K562 (cell line): ENCODE data around the gene BAZ2A. TPM values are rescaled to one million over a fixed set of nuclear protein-coding genes. Genes with fewer than 3 reads are reported as not detected.

Experiments used
- ATAC-seq: fragments of 200-7000 bp; cut with Tn5 transposase; 3 replicates; pipeline ENCODE4 v1.9.1; 2020; ENCODE audit warnings: moderate library complexity
- BruUV-seq: library from RNA; stranded (reverse); fragments of 400-500 nt; replicated peaks from 2 replicates; lab custom pipeline; 2021; lab: Mats Ljungman, UMichigan
- CTCF ChIA-PET: fragments of 300-600 bp; formaldehyde crosslinking; extraction: SDS; loops from one replicate; lab custom pipeline; 2021; ENCODE audit warnings: low intra/inter-chr PET ratio; lab: Yijun Ruan, JAX
- POLR2A ChIA-PET: fragments of 300-600, 350-650 bp; sonication (Branson Sonifier 250); formaldehyde crosslinking; extraction: SDS; loops from one replicate; lab custom pipeline; 2021; ENCODE audit warnings: antibody characterized with exemption, inconsistent platforms; lab: Yijun Ruan, JAX
- DNase-seq, 4 experiments: peaks; one replicate each; pipeline versions ENCODE4 v3.0.0 to v3.0.0-alpha.2; 2011 to 2018; ENCODE audit warnings: low spot score in 3 of 4, mixed read lengths in 3 of 4; ENCODE audit errors: extremely low read depth in 1 of 4
- FAIRE-seq: peaks from 2 replicates; lab custom pipeline; 2011; peaks lifted over from hg19 to GRCh38; lab: Jason Lieb, UNC
- H2AFZ ChIP-seq: 2 replicates; pipeline ENCODE4 v1.6.0; 2011; ENCODE audit warnings: low read depth, low read length, control low read depth, inconsistent platforms
- H3K27ac ChIP-seq: fragments of 200-600 bp; 3 replicates; pipeline ENCODE4 v1.8.0; 2011; ENCODE audit warnings: low read depth, mild to moderate bottlenecking, control low read depth, inconsistent platforms, low read length, moderate library complexity, mixed read lengths; ENCODE audit errors: extremely low read depth
- H3K27me3 ChIP-seq, 2 experiments: fragments of 300-600 bp in 1 of 2; 2 replicates in 1 of 2; 3 replicates in 1 of 2; pipeline versions ENCODE4 v1.6.0 to v1.8.0; 2011; ENCODE audit warnings: inconsistent platforms in 2 of 2, low read length in 2 of 2, mild to moderate bottlenecking in 1 of 2, mixed read lengths in 1 of 2, moderate library complexity in 1 of 2; ENCODE audit not compliant: control insufficient read depth in 2 of 2, insufficient read depth in 2 of 2
- H3K36me3 ChIP-seq: fragments of 300-600 bp; 3 replicates; pipeline ENCODE4 v1.8.0; 2011; ENCODE audit warnings: mild to moderate bottlenecking, low read length, inconsistent platforms; ENCODE audit not compliant: control insufficient read depth, insufficient read depth
- H3K4me1 ChIP-seq, 2 experiments: fragments of 200-600 bp in 1 of 2; replicated peaks in 1 of 2; 2 replicates in 1 of 2; 3 replicates in 1 of 2; pipeline versions ENCODE4 v1.5.1 to v1.8.0; 2011; ENCODE audit warnings: inconsistent platforms in 2 of 2, low read length in 2 of 2, mild to moderate bottlenecking in 1 of 2, mixed read lengths in 1 of 2, moderate library complexity in 1 of 2; ENCODE audit not compliant: control insufficient read depth in 2 of 2, insufficient read depth in 2 of 2
- H3K4me2 ChIP-seq: 2 replicates; pipeline ENCODE4 v1.6.1; 2011; ENCODE audit warnings: low read length, control low read depth, inconsistent platforms, mixed read lengths; ENCODE audit not compliant: insufficient read depth
- H3K4me3 ChIP-seq: fragments of 200-600 bp; sonication (generic), shearing (Covaris generic); 2 replicates; pipeline ENCODE4 v1.5.1; 2016; ENCODE audit warnings: control low read depth, inconsistent platforms
- H3K79me2 ChIP-seq: fragments of 200-600 bp; 3 replicates; pipeline ENCODE4 v1.8.0; 2011; ENCODE audit warnings: low read length, inconsistent platforms; ENCODE audit not compliant: control insufficient read depth, insufficient read depth
- H3K9ac ChIP-seq, 2 experiments: 2 replicates each; pipeline versions ENCODE4 v1.6.0 to v1.6.1; 2011; ENCODE audit warnings: low read depth in 2 of 2, low read length in 2 of 2, control low read depth in 1 of 2, inconsistent platforms in 1 of 2, mild to moderate bottlenecking in 1 of 2, mixed read lengths in 1 of 2; ENCODE audit not compliant: insufficient read depth in 1 of 2
- H3K9me1 ChIP-seq: one replicate; pipeline ENCODE4 v1.6.0; 2011; ENCODE audit warnings: inconsistent platforms, mild to moderate bottlenecking, low read length, moderate library complexity; ENCODE audit not compliant: control insufficient read depth, insufficient read depth
- H3K9me3 ChIP-seq: replicated peaks from 2 replicates; pipeline ENCODE4 v1.5.1; 2011; ENCODE audit warnings: low read depth, low read length, inconsistent platforms; ENCODE audit not compliant: control insufficient read depth, insufficient read depth
- H4K20me1 ChIP-seq: replicated peaks from 2 replicates; pipeline ENCODE4 v1.6.1; 2011; ENCODE audit warnings: low read length, inconsistent platforms, mixed read lengths; ENCODE audit not compliant: control insufficient read depth, insufficient read depth
- CREBBP ChIP-seq: IDR thresholded peaks from one replicate; pipeline ENCODE4 v1.6.1; 2012; ENCODE audit warnings: low read depth, mild to moderate bottlenecking, control low read depth, inconsistent platforms, low read length
- GABPA ChIP-seq: fragments of 200-800 bp; sonication (Bioruptor generic); conservative IDR thresholded peaks from 2 replicates; pipeline ENCODE4 v1.6.1; 2016; ENCODE audit warnings: low read depth, missing genetic modification characterization, missing compliant biosample characterization
- HEY1 ChIP-seq: fragments of 250-450 bp; sonication (Bioruptor Pico); IDR thresholded peaks from 2 replicates; pipeline ENCODE4 v1.5.0; 2020; ENCODE audit warnings: mild to moderate bottlenecking, moderate library complexity, borderline replicate concordance
- WGBS: fragments of 100-300 bp; shearing (Covaris generic); methylation state at CpG from one replicate; pipeline ENCODE4 v1.1.6; 2016; ENCODE audit warnings: low coverage, mixed read lengths; ENCODE audit not compliant: insufficient coverage; ENCODE audit errors: missing lambda C conversion rate; 5-methylcytosine and 5-hydroxymethylcytosine counted together
- in situ Hi-C: fragments of 300-500 bp; cut with MboI; formaldehyde crosslinking; loops from 4 replicates; pipeline ENCODE4 v1.15.0; 2018; ENCODE audit warnings: inconsistent platforms, mixed read lengths
- intact Hi-C: fragments of 100-400 bp; cut with micrococcal nuclease; formaldehyde crosslinking; loops from 2 replicates; pipeline ENCODE4 v1.14.2; 2022
- polyA plus RNA-seq, 8 experiments: library from polyadenylated mRNA; depleted of rRNA in 4 of 8; stranded (reverse) in 5 of 8; unstranded in 3 of 8; fragments of >200 nt; fragmentation: Nextera tagmentation in 2 of 8; fragmentation: Illumina TruSeq in 1 of 8; extraction: Ambion mirVana in 2 of 8; extraction: Trizol in 1 of 8; gene quantifications; 2 replicates each; pipeline versions ENCODE4 v1.2.1 to v1.2.3, GENCODE V29; 2011 to 2014; ENCODE audit warnings: inconsistent platforms in 1 of 8, missing spikeins in 1 of 8
- total RNA-seq, 7 experiments: library from RNA; depleted of rRNA in 6 of 7; stranded (reverse); fragments of >200 nt in 6 of 7; fragmentation: Illumina TruSeq in 2 of 7; extraction: Trizol in 2 of 7; gene quantifications; 2 replicates each; pipeline versions ENCODE4 v1.2.1 to v1.2.3, GENCODE V29; 2011 to 2021; ENCODE audit warnings: low replicate concordance in 1 of 7
- TF ChIP-seq, protein P1 (sequence below): sonication (generic); formaldehyde crosslinking; IDR thresholded peaks from 2 replicates; pipeline ENCODE4 v1.4.0; 2020; ENCODE audit warnings: mild to moderate bottlenecking, missing genetic modification reagents
- TF ChIP-seq, protein P2 (sequence below): sonication (generic); IDR thresholded peaks from 2 replicates; pipeline ENCODE4 v1.6.1; 2016
- TF ChIP-seq, protein P3 (sequence below): fragments of 450-650 bp; IDR thresholded peaks from 2 replicates; pipeline ENCODE4 v1.6.1; 2014; ENCODE audit warnings: low read depth, mild to moderate bottlenecking, moderate library complexity, borderline replicate concordance
- TF ChIP-seq, protein P4 (sequence below): sonication (generic); formaldehyde crosslinking; IDR thresholded peaks from 2 replicates; pipeline ENCODE4 v1.8.0; 2023; ENCODE audit warnings: missing genetic modification reagents, mild to moderate bottlenecking, borderline replicate concordance

BAZ2A gene
- total and polyA plus RNA-seq, 9 of the 15 experiments (the other 6 are each of a cell fraction or from before 2014, with no cell fraction given): 4.5 to 86.4 (median 26.2) TPM

DNA sequence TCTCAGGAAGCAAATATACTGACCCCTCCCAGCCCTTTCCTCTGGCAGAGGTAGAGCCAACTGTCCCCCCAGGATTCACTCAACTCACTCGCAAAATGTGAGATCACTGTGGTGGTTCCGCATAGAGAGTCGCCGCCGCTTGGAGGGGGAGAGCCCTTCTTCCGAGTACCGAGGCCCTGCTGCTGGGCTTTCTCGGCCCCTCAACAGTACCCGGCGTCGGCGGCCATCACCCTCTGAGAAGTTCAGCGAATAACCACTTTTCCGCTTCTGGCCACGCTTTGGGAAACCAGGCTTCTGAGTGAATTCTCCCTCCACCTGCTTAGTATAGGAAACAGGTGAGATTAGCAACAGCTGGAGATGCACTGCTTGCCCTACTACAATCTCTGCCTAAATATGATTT, 31.1 kb downstream of the BAZ2A start:
- peaks cover 5% of the 10 kb centered on the region; the same call in 1 of the 2 replicates for H4K20me1 ChIP-seq
- H3K36me3 ChIP-seq: peaks cover 82% of the 10 kb centered on the region
- no peak overlapping the region for H3K4me2 ChIP-seq
- DNase-seq (no peak), FAIRE-seq (no peak), ATAC-seq (no peak)
- no peak overlapping the region for H2AFZ ChIP-seq
- BruUV-seq: no TSS peak
- no peaks in the 10 kb centered on the region for H3K27me3 ChIP-seq
- H3K4me1 ChIP-seq: no peaks in the 10 kb centered on the region; a peak in 1 of 5 replicates
- H3K27ac ChIP-seq: no peak overlapping the region
- no peak overlapping the region for H3K9ac ChIP-seq
- ChIA-PET CTCF (no interaction called here), POLR2A (no interaction called here)
- no peaks in the 10 kb centered on the region for H3K79me2 ChIP-seq
- WGBS: 93% methylated on average over 15 of the region's 15 CpGs
- H3K9me1 ChIP-seq: no peaks in the 10 kb centered on the region
- H3K9me3 ChIP-seq: no peaks in the 10 kb centered on the region
- in situ Hi-C loops: no loop called here
- intact Hi-C loops: no loop called here
- TF ChIP-seq, protein P1, sequence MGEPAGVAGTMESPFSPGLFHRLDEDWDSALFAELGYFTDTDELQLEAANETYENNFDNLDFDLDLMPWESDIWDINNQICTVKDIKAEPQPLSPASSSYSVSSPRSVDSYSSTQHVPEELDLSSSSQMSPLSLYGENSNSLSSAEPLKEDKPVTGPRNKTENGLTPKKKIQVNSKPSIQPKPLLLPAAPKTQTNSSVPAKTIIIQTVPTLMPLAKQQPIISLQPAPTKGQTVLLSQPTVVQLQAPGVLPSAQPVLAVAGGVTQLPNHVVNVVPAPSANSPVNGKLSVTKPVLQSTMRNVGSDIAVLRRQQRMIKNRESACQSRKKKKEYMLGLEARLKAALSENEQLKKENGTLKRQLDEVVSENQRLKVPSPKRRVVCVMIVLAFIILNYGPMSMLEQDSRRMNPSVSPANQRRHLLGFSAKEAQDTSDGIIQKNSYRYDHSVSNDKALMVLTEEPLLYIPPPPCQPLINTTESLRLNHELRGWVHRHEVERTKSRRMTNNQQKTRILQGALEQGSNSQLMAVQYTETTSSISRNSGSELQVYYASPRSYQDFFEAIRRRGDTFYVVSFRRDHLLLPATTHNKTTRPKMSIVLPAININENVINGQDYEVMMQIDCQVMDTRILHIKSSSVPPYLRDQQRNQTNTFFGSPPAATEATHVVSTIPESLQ (CRISPR knock-in tag): no peak
- TF ChIP-seq, protein P2, sequence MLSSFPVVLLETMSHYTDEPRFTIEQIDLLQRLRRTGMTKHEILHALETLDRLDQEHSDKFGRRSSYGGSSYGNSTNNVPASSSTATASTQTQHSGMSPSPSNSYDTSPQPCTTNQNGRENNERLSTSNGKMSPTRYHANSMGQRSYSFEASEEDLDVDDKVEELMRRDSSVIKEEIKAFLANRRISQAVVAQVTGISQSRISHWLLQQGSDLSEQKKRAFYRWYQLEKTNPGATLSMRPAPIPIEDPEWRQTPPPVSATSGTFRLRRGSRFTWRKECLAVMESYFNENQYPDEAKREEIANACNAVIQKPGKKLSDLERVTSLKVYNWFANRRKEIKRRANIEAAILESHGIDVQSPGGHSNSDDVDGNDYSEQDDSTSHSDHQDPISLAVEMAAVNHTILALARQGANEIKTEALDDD: no peak
- TF ChIP-seq GABPA (tag) (no peak), HEY1 (no peak), CREBBP (no peak)
- TF ChIP-seq, protein P3, sequence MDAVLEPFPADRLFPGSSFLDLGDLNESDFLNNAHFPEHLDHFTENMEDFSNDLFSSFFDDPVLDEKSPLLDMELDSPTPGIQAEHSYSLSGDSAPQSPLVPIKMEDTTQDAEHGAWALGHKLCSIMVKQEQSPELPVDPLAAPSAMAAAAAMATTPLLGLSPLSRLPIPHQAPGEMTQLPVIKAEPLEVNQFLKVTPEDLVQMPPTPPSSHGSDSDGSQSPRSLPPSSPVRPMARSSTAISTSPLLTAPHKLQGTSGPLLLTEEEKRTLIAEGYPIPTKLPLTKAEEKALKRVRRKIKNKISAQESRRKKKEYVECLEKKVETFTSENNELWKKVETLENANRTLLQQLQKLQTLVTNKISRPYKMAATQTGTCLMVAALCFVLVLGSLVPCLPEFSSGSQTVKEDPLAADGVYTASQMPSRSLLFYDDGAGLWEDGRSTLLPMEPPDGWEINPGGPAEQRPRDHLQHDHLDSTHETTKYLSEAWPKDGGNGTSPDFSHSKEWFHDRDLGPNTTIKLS: no peak
- TF ChIP-seq, protein P4, sequence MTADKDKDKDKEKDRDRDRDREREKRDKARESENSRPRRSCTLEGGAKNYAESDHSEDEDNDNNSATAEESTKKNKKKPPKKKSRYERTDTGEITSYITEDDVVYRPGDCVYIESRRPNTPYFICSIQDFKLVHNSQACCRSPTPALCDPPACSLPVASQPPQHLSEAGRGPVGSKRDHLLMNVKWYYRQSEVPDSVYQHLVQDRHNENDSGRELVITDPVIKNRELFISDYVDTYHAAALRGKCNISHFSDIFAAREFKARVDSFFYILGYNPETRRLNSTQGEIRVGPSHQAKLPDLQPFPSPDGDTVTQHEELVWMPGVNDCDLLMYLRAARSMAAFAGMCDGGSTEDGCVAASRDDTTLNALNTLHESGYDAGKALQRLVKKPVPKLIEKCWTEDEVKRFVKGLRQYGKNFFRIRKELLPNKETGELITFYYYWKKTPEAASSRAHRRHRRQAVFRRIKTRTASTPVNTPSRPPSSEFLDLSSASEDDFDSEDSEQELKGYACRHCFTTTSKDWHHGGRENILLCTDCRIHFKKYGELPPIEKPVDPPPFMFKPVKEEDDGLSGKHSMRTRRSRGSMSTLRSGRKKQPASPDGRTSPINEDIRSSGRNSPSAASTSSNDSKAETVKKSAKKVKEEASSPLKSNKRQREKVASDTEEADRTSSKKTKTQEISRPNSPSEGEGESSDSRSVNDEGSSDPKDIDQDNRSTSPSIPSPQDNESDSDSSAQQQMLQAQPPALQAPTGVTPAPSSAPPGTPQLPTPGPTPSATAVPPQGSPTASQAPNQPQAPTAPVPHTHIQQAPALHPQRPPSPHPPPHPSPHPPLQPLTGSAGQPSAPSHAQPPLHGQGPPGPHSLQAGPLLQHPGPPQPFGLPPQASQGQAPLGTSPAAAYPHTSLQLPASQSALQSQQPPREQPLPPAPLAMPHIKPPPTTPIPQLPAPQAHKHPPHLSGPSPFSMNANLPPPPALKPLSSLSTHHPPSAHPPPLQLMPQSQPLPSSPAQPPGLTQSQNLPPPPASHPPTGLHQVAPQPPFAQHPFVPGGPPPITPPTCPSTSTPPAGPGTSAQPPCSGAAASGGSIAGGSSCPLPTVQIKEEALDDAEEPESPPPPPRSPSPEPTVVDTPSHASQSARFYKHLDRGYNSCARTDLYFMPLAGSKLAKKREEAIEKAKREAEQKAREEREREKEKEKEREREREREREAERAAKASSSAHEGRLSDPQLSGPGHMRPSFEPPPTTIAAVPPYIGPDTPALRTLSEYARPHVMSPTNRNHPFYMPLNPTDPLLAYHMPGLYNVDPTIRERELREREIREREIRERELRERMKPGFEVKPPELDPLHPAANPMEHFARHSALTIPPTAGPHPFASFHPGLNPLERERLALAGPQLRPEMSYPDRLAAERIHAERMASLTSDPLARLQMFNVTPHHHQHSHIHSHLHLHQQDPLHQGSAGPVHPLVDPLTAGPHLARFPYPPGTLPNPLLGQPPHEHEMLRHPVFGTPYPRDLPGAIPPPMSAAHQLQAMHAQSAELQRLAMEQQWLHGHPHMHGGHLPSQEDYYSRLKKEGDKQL (CRISPR knock-in tag): no peak
- no peak overlapping the region for H3K4me3 ChIP-seq
